ENCODE measurements around the gene IL1R1.
"Not testable (repeated sequence)": the region's sequence is repeated elsewhere in the genome, so short reads cannot be mapped to it uniquely, and the experiment has no call there.

The IL1R1 gene

DNA sequence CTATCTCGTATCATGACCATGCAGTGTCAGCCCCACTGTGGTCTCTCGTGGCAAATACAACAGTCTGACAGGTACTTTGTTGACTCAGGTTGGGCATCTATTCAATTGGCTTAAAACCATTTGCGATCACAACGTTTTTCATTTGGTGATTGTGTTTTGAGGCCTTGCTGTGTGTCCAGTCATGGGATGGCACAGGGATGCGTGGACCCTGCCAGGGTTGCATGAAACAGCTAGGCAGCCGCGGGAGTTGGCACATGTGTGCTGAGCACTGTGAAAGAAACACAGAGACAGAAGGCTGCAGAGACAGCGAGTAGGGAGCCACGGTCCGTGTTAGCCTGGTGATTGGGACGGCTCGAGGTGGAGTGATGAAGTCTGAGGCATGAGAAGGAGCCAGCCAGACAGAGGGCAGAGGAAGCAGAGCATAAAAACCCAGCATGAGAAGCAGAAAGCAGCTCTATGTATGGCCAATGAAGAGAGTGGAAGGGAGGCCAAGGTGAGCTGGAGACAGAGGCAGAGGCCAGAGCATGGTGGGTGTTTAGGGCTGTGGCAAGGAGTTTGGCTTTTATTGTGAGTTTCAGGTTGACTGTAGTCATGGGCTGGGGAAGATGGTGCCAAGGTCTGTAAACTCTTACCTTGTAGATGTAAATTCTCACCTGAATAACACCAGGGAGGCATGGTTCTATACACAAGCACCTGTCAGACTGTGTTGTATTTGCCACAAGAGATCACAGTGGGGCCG, 31.8 kb upstream of the IL1R1 start:
- in situ Hi-C loops (cut with MboI; ENCODE audit: low sequenced_read_pairs) = no loop called here

DNA sequence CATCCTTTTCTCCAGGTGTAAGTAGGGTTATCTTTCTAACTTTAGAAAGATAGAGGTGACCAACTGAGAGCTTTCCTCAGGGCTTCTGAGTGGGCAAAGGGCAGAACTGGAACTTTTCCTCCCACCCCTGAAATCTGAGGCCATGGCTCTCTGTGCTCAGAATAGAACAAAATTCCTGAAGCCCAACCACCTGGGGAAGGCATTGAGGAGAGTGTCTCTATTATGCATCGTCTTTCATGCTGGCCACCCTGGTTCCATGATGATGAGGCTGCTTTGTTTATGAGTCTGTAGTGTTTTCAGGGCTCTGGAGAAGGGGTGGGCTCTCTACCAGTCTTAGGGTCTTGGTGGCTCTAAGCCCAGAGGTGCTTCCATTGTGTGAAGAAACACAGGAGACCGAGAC, 30.7 kb upstream of the IL1R1 start:
- in situ Hi-C loops (cut with MboI; ENCODE audit: low sequenced_read_pairs) = no loop called here

DNA sequence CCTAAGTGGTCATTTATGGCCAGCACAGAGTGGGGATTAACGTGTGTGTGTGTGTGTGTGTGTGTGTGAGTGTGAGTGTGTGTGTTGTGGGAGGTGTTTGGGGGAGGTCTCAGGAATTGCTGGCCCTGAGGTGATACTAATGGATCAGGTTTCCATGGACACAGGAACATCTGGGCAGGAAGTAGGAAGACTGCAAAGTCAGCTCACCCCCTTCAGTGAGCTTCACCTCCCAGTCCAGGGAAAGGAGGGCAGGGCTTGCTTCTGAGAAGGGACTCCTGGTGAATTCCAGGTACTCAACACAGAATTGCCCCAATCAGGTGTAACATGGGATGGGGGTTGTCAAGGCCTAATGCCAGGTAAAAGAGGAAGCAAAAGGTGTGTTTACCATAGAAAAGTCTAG, 30.3 kb upstream of the IL1R1 start:
- in situ Hi-C loops (cut with MboI; ENCODE audit: low sequenced_read_pairs) = no loop called here

DNA sequence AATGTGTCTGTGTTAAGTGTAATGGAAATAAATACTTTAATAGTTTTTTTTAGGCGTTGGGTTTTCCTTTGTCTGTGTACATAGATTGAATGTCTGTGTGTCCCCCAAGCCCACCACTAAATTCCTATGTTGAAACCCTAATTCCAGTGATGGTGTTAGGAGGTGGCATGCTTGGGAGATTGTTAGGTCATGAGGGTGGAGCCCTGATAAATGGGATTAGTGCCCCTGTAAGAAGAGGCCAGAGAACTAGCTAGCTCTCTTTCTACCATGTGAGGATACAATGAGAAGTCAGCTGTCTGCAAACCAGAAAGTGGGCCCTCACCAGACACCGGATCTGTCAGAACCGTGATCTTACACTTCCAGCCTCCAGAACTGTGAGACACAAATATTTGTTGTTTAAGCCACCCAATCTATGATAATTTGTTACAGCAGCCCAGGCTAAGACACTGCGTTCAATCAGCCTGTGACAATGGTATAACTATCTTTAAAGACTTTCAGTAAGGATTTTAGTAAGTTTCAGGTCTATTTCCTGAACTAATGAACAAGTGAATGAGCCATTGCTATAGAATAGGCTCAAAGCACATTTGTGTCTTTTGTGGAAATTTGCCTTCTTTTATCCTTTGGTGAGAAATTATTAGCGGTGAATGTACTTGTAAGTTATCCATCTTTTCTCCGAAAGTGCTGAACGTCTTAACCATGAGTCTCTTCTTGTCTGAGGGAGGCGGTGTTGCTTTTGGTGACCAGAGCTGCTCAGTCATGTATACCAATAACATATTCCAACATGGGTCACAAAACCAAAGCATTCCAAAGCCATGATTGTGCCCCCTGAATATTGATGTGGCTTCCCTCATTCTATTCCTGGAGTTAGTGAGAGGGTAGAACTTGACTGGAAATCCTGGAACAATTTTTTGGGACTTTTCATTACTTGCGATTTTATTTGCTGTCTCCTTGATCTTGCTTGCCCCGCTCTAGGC, 29.6 kb upstream of the IL1R1 start:
- in situ Hi-C loops (cut with MboI; ENCODE audit: low sequenced_read_pairs) = no loop called here

DNA sequence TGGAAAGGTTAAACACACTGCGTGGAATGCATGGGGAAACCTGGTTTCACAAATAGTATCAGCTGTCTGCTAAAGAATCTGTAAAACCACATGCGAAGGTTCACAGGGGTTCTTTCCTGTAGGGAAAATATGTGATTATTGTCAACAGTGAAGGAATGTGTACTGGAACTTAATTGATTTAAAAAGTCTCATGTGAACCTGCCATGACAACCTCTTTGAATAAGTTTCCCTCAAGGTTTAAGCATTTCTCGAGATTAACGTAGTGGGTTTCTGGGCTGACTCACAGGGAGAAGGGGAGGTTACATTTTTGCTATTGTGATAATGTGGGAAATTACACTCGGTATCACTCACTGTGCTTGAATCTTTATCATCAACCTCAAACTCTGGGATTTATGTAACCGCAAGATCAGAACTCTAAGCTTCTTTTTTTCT, 28.2 kb upstream of the IL1R1 start:
- in situ Hi-C loops (cut with MboI; ENCODE audit: low sequenced_read_pairs) = no loop called here

DNA sequence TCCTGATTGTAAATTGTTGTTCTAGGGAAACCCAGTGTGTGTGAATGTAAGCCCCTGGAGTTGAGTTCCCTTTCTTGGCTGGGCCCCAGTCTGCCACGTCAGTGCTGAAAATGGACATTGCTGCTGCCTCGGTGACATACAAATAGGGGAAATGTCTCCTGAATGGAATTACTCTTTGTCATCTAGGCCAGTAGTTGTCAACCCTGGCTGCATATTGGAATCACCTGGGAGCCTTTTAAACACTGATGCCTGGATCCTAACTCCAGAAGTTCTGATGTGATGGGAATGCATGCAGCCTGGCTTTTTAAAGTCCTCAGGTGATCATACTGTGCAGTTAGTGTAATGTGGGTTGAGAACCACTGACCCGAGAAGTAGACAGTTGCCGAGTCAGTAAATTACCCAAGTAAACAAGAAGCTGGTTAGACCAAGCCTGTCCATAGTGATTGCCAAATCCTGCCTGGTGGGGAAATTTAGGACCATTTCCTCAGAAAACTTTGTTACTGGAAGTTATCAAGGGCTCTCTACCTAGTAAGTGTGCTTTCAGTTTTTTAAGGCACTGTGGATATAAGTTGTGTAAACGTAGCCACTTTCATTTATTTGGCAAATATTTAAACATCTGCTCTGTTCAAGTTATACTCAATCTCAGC, 27.6 kb upstream of the IL1R1 start:
- in situ Hi-C loops (cut with MboI; ENCODE audit: low sequenced_read_pairs) = no loop called here

DNA sequence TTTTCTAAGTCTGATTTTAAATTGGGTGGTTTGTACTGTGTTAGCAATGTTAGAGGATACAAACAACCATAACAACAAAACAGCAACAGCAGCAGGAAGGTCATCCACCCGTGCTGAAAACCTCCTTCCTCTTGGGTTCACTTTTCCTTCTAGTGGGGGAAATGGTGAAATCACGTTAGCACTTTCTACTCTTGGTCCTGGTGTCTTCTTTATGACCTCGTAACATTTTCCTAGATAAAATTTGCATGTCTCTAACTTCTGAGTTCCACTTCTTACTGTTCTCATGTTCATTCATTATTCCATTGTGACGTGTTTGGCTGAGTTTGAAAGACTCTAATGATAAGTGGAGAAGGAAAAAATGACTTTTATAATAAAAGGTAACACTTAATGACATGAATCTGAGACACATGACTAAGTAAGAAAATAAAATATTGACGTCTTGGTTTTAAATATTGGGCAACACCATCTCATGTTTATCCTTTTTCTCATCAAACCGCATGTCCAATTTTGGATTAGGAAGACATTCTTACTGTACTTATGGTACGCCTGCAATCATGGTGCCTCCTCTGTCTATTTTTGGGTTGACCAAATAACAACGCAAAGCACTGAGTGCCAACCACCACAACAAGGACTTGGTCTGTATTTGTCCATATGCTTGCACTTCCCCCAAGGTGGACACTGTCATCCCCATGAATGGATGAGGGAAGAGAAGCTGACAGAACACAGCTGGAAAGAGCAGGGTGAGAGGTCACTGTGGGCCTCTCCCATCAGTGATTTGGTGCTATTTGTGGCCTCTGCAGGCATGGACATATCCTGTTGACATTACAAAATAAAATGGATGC, 25.7 kb upstream of the IL1R1 start:
- in situ Hi-C loops (cut with MboI; ENCODE audit: low sequenced_read_pairs) = no loop called here

DNA sequence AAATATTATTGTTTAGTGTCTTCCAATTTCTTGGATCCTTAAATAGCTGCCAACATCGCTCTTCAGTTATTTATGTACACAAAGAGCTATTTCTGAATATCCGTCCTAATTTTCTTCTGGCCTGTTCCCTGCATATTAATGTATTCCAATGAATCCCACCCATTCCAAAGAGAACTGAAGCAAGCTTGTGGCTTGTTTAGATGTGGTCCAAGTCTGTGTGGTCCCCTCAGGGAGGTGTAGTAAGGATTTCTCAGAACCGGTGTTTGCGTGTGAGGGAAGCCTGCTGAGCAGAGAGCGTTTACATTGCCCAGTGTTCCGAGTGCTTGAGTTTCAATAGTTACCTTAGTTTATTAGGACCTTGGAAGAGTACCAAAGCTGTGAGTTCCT, 25.1 kb upstream of the IL1R1 start:
- in situ Hi-C loops (cut with MboI; ENCODE audit: low sequenced_read_pairs) = no loop called here

DNA sequence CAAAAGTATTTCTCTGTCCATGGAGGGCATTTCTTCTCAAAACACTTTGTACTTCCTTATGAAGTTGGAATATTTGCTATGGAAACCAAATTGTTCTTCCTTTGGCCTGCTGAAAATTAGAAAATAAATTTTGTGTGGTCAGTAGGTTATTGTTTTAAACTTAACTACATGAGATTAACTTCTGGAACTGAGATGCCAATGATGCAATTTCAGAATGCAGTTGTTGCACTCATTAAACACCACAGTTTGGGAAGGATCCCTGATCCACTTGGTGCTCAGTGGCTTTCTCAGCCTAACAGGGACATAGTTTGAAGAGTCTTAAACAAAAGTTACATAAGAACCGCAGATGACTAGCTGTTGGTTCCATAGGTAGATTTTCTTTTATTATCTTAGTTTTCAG, 23.3 kb upstream of the IL1R1 start:
- in situ Hi-C loops (cut with MboI; ENCODE audit: low sequenced_read_pairs) = no loop called here

DNA sequence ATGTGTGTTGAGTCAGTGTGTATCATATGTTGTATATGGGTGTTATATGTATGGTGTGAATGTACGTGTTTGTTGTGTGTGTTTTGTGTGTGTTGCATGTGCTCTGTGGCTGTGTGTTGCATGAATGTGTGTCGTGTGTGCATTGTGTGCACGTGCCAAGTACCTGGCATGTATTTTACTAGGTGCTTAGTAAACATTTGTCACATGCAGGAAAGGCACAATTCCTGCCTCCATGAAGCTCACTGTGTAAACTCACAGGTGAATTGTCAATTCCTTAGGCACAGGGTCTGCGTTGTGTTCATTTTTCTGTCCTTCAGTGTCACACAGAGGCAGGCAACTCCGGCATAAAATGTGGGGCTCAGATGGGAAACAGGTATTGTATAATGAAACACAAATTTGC, 22.3 kb upstream of the IL1R1 start:
- in situ Hi-C loops (cut with MboI; ENCODE audit: low sequenced_read_pairs) = no loop called here

DNA sequence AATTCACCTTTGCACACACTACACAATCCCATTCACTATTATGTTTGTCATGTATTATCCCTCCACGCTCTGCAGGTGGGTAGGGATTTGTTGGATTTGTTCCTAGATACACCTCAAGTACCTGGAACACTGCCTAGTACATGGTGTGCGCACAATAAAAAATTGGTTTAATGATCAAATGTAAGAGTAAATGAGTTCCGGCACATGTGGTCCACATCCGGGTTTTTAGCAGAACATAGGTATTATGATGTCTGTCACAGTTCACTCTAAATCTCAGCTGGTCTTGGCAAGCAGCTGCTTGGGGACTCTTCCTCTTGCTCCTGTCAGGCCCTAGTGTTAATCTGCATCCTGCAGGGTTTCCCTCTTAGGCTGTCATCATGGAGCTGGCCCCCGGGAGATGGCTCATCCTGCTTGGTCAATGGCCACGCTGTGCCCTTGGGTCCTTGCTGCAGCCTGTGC, 21.8 kb upstream of the IL1R1 start:
- in situ Hi-C loops (cut with MboI; ENCODE audit: low sequenced_read_pairs) = no loop called here

DNA sequence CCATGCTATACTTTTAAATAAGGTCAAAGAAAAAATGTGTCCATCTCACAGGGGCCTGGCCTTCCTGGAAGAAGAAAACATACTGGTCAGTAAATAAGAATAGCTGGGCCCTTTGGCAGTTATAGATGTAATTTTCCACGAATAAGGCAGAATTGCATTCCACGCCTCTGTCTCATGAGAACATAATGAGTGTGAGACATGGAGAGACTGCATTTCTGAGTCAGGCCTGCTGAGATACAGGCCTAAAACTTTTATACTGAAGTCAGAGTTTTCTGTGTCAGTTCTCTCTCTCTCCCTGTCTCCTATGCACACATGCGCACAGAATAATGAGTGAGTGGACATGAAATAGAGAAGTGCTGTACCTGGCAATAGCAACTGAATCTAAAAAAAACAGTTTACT, 20.4 kb upstream of the IL1R1 start:
- in situ Hi-C loops (cut with MboI; ENCODE audit: low sequenced_read_pairs) = no loop called here

DNA sequence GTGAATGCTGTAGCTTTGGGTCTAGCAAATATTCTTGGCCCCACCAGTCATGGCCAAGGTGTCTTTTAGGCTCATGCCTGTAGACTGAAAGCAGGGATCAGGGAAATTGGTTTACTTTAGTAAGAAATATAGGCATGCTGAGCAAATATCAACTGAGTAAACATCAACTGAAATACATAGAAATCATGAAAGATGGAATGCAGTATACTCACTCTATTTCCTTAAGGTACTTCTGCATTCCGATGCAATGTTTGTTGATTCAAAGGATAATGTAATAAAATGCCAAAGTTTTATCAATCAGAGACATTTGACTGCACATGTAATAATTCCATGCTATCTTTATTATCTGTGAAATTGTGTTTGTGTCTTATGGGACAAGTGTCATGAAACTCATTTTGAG, 19.6 kb upstream of the IL1R1 start:
- in situ Hi-C loops (cut with MboI; ENCODE audit: low sequenced_read_pairs) = no loop called here

DNA sequence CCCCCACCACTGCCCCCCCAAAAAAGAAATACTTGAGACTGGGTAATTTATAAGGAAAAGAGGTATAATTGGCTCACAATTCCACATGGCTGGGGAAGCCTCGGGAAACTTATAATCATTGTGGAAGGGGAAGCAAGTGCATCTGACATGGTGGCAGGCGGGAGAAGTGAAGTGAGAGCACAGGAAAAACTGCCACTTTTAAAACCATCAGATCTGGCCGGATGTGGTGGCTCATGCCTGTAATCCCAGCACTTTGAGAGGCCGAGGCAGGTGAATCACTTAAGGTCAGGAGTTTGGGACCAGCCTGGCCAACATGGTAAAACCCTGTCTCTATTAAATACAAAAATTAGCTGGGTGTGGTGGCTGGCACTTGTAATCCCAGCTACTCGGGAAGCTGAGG, 18.1 kb upstream of the IL1R1 start:
- in situ Hi-C loops (cut with MboI; ENCODE audit: low sequenced_read_pairs) = not testable (repeated sequence)

DNA sequence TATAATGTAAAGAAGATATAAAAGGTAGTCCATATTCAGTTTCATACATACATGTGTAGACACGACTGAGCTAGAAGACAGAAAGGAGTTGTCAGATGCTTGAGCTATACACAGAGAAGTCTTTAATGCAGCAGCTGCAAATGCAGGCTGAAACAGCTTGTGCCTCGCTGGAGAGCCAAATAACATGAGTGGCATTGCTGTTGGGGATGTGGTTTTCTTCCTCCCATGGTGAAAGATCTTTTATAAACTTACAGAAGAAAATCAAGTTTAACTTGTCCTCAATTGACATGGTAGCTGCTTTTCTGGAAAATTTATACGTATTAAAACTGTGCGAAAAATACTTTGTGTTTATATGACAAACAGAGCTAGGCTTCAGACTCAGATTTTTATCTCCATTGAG, 16.4 kb upstream of the IL1R1 start:
- in situ Hi-C loops (cut with MboI; ENCODE audit: low sequenced_read_pairs) = no loop called here

DNA sequence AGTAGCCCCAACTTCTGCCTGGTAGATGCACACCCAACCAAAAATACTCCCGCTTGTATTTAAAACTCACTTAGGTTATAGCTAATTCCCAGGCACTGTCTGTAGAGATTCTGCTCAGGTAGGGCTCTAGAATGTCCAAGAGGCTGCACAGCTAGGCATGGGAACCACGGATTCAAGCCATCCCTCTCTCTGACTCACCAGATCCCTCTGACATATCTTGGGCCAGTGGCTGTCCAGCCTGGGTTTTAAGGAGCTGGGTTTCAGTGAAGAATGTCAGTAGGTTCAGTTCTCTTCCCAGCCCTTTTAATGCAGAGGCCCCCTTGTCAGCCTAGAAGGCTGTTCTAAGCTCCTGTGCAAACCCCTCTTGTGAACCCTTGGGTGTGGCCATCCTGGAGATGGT, 15.9 kb upstream of the IL1R1 start:
- in situ Hi-C loops (cut with MboI; ENCODE audit: low sequenced_read_pairs) = no loop called here

DNA sequence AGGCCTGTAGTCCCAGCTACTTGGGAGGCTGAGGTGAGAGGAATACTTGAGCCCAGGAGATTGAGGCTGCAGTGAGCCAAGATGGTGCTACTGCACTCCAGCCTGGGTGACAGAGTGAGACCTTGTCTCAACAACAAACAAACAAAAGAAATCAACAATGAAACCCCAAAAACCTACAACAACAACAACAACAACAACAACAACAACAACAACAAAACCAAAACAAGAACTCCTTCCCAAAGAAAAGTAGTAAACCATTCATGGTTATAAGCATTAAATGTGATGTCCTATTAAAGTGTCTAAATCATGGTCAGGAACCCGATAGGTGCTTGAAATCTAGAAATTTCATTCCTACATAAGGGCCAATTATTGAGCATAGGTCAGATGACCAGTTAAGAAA, 13.5 kb upstream of the IL1R1 start:
- in situ Hi-C loops (cut with MboI; ENCODE audit: low sequenced_read_pairs) = no loop called here

DNA sequence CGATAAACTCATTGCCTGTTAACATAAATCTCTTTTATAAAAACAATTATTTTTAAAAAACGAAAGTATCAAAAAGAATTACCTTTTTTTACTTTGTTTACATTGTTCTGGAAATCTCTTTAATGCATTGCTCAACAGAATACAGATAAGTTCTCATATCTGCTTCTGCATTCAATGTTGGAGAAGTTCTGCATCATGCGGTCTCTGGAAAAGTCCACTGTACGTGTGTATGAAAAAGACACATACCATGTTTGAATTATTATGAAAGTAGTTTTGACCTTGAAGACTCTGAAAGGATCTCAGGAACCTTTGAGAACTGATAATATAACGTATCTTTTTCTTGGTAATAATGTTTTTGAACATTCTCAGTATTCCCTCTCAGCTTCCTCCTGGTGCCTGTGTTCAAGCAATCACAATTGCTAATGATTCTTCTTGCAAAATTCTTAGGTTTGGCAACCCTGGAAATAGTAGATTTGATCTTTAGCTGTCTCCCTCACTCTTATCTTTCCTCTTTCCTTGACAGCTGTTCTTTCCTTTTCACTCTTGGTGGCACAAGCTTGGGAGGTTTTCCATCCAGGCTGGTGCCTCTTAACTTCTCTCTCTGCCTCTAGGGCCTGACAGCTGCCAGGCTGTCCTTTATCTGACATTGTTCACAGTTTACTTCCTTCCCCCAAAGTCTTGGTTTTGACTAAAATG, 12.4 kb upstream of the IL1R1 start:
- in situ Hi-C loops (cut with MboI; ENCODE audit: low sequenced_read_pairs) = no loop called here

DNA sequence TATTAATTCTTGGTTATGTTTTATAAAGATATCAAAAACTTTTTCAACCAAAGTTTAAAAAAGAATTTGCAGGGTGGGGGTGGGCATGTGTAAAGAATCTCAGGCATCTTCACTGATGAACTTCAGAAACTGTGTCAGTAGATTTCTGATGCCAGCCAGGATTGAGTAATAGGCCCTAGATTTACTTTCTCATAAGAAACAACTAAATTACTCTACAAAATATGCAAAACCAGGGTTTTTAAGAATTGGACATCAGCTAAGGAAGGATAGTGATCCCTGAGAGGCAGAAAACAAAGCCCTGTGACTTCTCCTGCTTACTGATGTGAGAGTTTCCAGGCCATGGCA, 11.9 kb upstream of the IL1R1 start:
- in situ Hi-C loops (cut with MboI; ENCODE audit: low sequenced_read_pairs) = no loop called here

DNA sequence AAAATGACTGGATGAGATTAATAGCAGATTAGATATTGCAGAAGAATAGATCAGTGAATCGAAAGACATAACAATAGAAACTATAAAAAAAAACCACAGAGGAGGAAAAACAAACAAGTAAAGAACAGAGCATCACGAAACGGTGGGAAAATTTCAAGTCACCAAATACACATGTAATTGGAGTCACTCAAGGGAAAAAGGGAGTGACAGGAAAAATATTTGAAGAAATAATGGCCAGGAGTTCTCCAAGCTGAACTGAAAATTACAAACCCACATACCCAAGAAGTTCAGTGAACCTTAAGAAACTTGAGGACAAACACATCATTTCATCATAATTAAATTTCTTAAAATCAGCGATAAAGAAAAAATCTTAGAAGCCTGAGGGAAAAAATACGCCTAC, 11.0 kb upstream of the IL1R1 start:
- in situ Hi-C loops (cut with MboI; ENCODE audit: low sequenced_read_pairs) = no loop called here
